PFSK-1 (cell line): ENCODE results near the gene IGFBP6.

ENCODE experiments used
- FOXP2 ChIP-seq: optimal IDR thresholded peaks from 2 replicates; pipeline ENCODE3; 2011; ENCODE audit warnings: borderline replicate concordance, control low read depth, inconsistent platforms; ENCODE audit not compliant: insufficient read depth; ENCODE audit errors: extremely low read length, extremely low read depth
- POLR2AphosphoS5 ChIP-seq: IDR thresholded peaks from 2 replicates; pipeline ENCODE4 v1.6.1; 2012; ENCODE audit warnings: low read depth, mild to moderate bottlenecking, control low read depth, low read length, moderate library complexity
- REST ChIP-seq, 2 experiments: IDR thresholded peaks; 2 replicates each; pipeline versions ENCODE4 v1.6.1 to v1.8.0; 2011 to 2012; ENCODE audit warnings: low read depth in 2 of 2, low read length in 2 of 2, control low read depth in 1 of 2, inconsistent platforms in 1 of 2, mild to moderate bottlenecking in 1 of 2, moderate library complexity in 1 of 2; ENCODE audit not compliant: insufficient read depth in 1 of 2
- SIN3A ChIP-seq: IDR thresholded peaks from 2 replicates; pipeline ENCODE4 v1.6.1; 2012; ENCODE audit warnings: mild to moderate bottlenecking, low read length, moderate library complexity, borderline replicate concordance; ENCODE audit not compliant: insufficient read depth
- TAF1 ChIP-seq: IDR thresholded peaks from 2 replicates; pipeline ENCODE4 v1.6.1; 2012; ENCODE audit warnings: low read length, control low read depth, borderline replicate concordance; ENCODE audit not compliant: insufficient read depth

- TF ChIP-seq TAF1 (no peak), POLR2AphosphoS5 (no peak), REST (IDR thresholded peaks at IDR 0.05; ENCODE audit: insufficient read depth in 1 of 2, low read depth in 2 of 2, low read length in 2 of 2) (no peak), SIN3A (no peak), FOXP2 (no peak)
These were observed 29.7 kb downstream of the IGFBP6 start for GRCh38 chr12:53127169-53127568.
